NCI-H1417 treated with DMSO at 0.1 percent for 48 hours (cell line): Measurements from ENCODE around the gene CCDC87.
"Not testable (repeated sequence)": the region's sequence is repeated elsewhere in the genome, so short reads cannot be mapped to it uniquely, and the experiment has no call there.

Source experiments
- DNase-seq: peaks from one replicate; lab custom pipeline; 2025; lab: John Stamatoyannopoulos, UW

Gene CCDC87

DNA sequence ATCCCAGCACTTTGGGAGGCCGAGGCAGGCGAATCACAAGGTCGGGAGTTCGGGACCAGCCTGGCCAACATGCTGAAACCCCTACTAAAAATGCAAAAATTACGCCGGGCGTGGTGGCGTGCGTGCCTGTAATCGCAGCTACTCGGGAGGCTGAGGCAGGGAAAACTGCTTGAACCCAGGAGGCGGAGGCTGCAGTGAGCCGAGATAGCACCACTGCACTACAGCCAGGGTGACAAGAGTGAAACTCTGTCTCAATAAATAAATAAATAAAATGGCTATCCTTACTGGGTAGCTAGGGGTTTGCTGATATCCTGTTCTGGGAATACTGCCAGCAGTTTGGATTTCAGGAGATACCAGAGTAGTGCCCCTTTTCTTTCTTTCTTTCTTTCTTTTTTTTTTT lies 21.2 kb upstream of the CCDC87 start:
- no peak for DNase-seq

DNA sequence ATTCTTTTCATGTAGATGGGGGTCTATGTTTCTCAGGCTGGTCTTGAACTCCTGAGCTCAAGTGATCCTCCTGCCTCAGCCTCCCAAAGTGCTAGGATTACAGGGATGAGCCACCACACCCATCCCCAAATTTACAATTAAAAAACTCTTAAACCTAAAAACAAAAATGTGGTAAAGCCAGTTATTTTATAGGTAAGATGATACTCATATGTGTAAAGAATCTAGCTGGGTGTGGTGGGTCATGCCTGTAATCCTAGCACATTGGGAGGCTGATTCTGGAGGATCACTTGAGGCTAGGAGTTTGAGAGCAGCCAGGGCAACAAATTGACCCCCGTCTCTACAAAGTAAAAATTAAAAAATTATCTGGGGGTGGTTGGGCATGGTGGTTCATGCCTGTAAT lies 19.6 kb upstream of the CCDC87 start:
- DNase-seq, result no peak

DNA sequence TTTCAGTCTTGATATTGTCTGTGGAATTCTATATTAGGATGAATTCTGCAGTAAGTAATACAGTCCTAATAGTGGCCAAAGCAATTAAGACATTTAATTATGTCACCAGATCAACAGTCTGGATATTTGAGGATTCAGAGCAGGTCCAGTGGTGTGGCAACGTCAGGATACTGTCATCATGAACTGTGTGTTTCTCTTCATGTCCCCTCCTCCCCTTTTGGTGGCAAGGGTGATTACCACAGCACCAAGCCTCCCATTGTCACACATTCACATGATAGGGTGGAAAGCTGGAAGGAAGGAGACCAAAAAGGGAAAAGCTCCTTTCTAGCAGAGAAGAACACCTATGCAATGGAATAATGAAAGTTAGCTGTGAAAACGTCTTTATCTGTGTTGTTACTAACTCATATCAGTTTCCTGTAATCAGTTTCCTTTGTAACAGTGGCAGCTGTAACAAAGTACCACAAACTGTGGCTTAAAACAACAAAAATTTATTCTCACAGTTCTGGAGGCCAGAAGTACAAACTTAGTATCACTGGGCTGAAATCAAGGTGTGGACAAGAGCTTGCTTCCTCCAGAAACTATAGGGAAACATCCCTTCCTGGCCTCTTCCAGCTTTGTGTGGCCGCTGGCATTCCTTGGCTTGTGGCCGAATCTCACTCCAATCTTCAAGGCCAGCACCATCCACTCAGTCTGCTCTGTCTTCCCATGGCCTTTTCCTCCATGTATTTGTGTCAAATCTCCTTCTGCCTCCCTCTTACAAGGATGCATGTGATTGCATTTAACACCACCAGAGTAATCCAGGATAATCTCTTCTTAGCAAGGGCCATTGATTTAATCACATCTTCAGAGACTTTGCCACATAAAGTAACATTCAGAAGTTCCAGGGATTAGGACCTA lies 17.1 kb upstream of the CCDC87 start:
- no peak for DNase-seq

DNA sequence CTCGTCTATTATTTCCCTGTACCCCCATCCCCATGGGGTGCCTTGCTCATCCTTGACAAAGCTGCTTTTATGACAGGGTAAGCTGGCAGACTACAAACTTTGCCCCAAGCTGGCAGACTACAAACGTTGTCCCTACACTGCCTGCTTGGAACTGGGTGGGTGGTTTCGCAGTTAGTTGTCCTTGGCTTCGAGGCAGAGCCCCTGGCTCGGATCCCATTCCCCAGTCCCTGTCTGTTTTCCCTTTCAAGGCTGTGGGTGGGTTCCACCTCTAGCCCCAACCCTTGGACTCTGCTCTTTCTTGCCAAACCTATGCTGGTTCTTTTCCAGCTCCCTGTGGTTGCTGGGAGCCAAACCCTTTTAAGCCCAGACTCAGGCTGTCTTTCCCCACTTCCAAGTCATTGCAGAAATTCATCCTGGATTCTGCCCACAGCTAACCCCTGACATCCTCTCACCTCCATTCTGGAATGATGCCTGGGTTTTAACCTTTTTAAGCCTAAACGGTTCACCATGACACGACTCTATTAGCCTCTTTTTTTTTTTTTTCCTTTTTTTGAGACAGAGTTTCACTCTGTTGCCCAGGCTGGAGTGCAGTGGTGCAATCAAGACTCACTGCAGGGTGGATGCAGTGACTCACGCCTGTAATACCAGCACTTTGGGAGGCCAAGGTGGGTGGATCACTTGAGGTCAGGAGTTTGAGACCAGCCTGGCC lies 14.4 kb upstream of the CCDC87 start:
- no peak for DNase-seq

- DNase-seq, result not testable (repeated sequence)
Observed at GRCh38 chr11:66606608-66607007, 13.7 kb upstream of the CCDC87 start.

DNA sequence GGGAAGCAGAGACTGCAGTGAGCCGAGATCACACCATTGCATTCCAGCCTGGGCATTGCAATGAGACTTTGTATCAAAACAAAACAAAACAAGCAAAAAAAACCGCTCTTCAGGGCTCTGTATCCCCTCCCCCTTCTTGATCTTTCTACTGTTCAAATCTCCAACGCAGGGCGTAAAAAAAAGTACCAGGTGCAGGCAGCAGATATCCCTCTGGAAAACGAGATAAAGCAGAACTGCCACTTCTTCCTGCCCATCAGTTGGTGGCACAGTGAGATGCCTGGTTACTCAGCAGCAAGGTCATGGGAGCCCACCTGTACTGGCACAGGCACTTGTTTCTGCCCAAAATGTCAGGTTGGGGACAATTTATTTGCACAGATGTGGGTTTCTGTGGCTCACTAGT lies 11.3 kb upstream of the CCDC87 start:
- no peak for DNase-seq

- DNase-seq, result no peak
Observed at GRCh38 chr11:66603072-66603471, 10.2 kb upstream of the CCDC87 start.

DNA sequence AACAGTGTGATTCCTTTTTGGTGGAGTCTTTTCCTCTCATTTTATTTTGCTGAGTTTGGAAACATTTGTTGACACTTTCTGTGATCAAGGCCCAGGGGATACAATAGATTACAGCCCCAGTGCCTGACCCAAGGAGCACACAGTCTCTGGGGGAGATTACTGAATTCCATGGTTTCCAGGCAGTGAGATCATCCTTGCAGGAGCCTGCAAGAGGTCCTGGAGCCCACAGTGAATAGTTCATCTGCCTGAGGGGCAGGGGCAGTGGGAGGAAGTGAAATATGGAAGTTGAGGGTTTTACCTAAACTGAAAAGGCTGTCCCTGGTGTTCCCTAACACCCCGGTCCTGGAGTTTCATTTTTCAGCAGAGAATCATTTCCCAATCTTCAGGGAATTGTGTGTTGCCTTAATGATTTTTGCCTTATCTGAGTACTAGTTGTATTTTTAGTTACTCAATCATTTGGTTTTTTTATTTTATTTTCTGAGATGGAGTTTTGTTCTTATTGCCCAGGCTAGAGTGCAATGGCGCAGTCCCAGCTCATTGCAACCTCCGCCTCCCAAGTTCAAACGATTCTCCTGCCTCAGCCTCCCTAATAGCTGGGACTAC lies 7.9 kb upstream of the CCDC87 start:
- no peak for DNase-seq

- no peak for DNase-seq
Observed at GRCh38 chr11:66600219-66600618, 7.4 kb upstream of the CCDC87 start.

DNA sequence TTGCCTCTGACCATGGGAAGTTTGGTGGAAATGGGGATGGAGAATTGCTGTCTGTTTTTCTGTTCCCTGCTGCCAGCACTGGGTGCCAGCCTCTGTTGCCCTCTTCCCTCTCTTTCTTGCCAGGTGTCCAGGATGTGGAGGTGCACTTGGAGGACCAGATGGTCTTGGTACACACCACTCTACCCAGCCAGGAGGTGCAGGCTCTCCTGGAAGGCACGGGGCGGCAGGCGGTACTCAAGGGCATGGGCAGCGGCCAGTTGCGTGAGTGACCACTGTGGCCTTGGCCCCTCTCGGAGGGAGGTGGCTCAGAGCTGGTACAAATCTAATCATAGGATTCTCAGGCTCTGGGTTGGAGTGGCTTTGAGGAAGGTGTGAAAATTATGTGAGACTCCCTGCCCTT lies 6.1 kb upstream of the CCDC87 start:
- DNase-seq, result no peak

GRCh38 chr11:66595245-66595904 lies 2.5 kb upstream of the CCDC87 start:
- no peak for DNase-seq

DNA sequence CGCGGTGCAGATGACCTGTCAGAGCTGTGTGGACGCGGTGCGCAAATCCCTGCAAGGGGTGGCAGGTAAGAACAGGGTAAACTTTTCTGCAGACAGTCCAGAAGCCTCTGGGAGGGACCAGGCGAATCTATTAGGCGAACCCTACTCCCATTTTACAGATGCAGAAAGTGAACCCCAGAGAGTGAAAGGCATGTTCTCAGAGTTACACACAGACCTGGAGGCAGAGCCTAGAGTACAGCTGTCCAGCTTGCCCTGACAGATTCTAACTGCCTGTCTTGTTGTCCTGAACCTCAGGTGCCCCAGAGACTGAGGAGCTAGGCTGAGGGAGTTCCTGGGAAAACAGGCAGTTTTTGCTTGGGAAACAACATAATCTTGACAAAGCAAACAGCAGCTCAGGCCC lies 787 bp upstream of the CCDC87 start:
- no peak for DNase-seq

DNA sequence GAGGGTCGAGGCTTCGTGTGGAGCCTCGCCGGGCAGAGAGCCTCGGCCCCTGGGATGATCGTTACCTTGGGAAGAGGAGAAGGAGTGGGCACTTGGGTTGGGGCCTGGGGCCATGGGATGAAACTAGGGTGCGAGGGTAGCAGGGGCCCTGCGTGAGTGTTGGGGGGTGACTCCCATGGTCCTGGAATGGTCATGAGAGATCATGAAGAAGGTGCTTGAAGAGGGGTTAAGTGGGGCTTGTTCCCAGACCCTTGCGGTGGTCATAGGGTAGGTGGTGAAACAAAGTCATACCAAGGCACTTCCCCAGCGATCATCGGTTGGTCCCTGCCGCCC lies 406 bp upstream of the CCDC87 start:
- DNase-seq, result no peak

DNA sequence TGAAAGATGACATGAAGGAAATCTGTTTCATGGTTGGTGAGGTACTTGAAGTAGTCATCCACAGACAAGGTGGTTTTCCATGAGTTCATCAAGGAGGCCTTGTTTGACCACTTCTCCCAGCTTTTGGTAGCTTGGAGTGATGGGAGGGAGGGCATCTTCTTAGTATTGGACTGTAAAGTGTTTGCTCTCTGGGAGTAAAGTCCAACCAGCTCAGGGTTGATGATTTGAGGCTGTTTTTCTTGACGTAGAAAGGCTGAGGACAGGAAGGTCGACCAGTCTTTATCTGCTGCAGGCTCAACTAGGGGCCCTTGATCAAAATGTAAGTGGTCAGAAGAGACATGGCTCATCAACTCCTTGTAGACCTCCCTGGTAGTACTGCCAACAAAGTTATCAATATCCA lies 1.7 kb downstream of the CCDC87 start:
- DNase-seq, result no peak

- DNase-seq, result no peak
Observed at GRCh38 chr11:66589996-66590675, 2.7 kb downstream of the CCDC87 start.

GRCh38 chr11:66589315-66589714 lies 3.5 kb downstream of the CCDC87 start:
- DNase-seq, result not testable (repeated sequence)

DNA sequence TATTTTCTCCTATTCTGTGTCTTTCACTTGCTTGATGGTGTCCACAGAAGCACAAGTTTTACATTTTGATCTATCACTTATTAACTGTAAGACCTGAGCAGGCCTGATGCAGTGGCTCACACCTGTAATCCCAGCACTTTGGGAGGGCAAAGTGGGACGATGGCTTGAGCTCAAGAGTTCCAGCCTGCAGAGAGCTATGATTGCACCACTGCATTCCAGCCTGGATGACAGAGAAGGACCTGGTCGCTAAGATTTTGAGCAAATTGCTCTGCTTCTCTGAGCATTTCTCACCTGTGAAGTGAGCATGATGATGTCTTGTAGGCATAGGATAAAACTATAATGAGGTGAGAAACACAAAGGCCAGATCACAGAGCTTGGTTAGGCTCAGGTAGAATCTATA lies 6.7 kb downstream of the CCDC87 start:
- DNase-seq, result no peak

DNA sequence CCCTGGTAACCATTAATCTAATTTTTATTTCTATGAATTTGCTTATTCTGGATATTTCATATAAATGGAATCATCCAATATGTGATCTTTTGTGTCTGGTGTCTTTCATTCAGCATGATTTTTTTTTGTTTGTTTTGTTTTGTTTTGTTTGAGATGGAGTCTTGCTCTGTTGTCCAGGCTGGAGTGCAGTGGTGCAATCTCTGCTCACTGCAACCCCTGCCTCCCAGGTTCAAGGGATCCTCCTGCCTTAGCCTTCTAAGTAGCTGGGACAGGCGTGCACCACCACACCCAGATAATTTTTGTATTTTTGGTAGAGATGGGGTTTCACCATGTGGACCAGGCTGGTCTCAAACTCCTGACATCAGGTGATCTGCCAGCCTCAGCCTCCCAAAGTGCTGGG lies 7.4 kb downstream of the CCDC87 start:
- not testable (repeated sequence) for DNase-seq

GRCh38 chr11:66582565-66583147 lies 10.2 kb downstream of the CCDC87 start:
- not testable (repeated sequence) for DNase-seq

DNA sequence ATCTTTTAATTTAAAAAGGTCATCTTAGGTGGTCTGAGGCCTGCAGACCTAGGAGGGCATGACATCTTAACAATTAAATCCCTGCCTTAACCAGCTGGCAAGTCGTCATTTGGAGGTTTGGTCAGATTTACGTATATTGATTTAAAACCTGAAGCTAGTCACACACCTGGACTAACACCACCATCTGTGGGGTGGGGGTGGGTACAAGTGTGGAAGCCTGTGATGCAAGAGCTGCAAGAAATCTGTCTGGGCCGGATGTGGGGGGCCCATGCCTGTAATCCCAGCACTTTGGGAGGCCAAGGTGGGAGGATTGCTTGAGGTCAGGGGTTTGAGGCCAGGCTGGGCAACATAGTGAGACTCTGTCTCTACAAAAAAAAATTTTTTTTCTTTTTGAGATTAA lies 11.6 kb downstream of the CCDC87 start:
- no peak for DNase-seq

DNA sequence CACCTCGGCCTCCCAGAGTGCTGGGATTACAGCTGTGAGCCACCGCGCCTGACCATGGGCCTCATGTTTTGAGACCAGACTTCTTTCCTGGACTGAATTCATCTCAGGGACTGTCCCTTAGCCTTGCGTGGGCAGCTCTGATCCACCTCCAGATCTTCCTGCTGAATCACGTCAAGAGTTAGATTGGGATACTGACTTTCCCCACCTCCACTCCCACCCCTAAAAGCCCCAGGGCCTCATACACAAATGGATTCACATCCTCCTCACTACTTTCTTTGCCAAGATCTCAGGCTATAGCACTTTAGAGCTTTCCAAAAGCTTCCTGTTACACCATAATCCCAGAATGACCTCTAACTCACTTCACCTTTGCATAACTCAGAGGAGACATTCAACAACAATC lies 12.1 kb downstream of the CCDC87 start:
- no peak for DNase-seq
